ENCODE results near the gene COIL. TPM values are rescaled to one million over a fixed set of nuclear protein-coding genes. Genes with fewer than 3 reads are reported as not detected.

Gene COIL
- total and polyA plus RNA-seq, 9 of the 15 experiments (the other 6 are each of a cell fraction or from before 2014, with no cell fraction given) = 23.9 to 41.3 (median 28.7) TPM

DNA sequence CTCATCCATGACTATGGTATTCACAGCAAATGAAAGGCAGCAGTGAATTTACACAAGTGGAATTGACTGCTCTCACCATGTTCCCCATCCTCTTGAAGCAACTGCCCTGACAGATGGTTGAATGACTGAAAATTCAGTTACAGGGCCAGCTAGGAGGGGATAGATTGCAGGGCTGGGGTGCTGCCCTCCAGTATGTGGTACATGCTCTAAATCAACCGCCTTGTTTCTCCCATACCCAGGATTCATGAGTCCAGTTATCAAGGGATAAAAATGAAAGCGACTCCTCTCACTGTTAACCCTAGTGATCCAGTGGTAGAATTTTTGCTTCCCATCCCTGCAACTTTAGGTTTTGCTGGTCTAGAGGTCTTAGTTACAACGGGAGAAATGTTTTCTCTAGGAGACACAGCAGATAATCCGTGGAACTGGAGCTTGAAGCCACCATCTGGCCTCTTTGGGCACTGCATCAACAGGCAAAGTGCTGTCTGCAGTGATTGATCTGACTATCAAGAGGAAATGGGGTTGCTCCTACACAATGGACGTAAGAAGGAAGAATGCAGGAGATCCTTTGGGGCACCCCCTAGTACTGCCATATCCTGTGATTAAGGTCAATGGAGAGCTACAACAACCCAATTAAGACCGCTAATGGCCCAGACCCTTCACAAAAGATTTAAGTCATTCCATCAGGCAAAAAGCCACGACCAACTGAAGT is 49.0 kb upstream of the COIL start (continued):
- TF ChIP-seq, protein P1, sequence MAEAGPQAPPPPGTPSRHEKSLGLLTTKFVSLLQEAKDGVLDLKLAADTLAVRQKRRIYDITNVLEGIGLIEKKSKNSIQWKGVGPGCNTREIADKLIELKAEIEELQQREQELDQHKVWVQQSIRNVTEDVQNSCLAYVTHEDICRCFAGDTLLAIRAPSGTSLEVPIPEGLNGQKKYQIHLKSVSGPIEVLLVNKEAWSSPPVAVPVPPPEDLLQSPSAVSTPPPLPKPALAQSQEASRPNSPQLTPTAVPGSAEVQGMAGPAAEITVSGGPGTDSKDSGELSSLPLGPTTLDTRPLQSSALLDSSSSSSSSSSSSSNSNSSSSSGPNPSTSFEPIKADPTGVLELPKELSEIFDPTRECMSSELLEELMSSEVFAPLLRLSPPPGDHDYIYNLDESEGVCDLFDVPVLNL (CRISPR knock-in tag; IDR thresholded peaks at IDR 0.05; ENCODE audit: low read depth) = no peak
- peak; percentile 70 for TF ChIP-seq SMC3 (conservative IDR thresholded peaks at IDR 0.05; ENCODE audit: insufficient read depth, low read depth, low read length)
- peak in 1 of 2 experiments; percentile 61; a peak in 1 of 4 replicates for TF ChIP-seq FOXK2 (conservative IDR thresholded peaks at IDR 0.05 in 1 of 2, IDR thresholded peaks at IDR 0.05 in 1 of 2; ENCODE audit: low read depth in 2 of 2)
- TF ChIP-seq, protein P2, sequence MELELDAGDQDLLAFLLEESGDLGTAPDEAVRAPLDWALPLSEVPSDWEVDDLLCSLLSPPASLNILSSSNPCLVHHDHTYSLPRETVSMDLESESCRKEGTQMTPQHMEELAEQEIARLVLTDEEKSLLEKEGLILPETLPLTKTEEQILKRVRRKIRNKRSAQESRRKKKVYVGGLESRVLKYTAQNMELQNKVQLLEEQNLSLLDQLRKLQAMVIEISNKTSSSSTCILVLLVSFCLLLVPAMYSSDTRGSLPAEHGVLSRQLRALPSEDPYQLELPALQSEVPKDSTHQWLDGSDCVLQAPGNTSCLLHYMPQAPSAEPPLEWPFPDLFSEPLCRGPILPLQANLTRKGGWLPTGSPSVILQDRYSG (tag; conservative IDR thresholded peaks at IDR 0.05; ENCODE audit: low read depth) = no peak

DNA sequence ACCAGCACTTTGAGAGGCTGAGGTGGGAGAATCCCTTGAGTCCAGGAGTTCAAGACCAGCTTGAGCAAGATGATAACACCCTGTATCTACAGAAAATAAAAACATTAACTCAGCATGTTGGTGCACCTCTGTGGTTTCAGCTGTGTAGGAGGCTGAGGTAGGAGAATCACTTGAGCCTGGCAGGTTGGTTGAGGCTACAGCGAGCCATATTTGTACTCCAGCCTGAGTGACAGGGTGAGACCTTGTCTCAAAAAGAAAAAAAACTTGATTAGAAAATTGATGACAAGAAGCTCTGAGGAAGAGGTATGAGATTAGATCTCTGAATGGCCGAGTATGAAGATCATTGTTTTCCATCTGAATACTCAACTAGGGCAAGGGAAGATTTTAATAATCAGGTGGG is 48.1 kb upstream of the COIL start:
- intact Hi-C loops (cut with micrococcal nuclease) = loop anchor here (5.0 kb wide), 2 partner anchors 78 to 103 kb away; partner anchors contain the start of gene AKAP1
- CTCF ChIA-PET (ENCODE audit: low intra/inter-chr PET ratio) = no interaction called here
- no peak overlapping the region for H3K27ac ChIP-seq (ENCODE audit: extremely low read depth, low read depth, low read length)
- H3K4me1 ChIP-seq (replicated peaks in 1 of 2; ENCODE audit: control insufficient read depth in 2 of 2, insufficient read depth in 2 of 2, low read length in 2 of 2) = peaks cover 0 to 18% of the 10 kb centered on the region in 2 experiments; a peak in 3 of 5 replicates
- WGBS (ENCODE audit: insufficient coverage, low coverage, missing lambda C conversion rate) = 0% methylated on average over 2 of the region's 2 CpGs
- BruUV-seq (replicated peaks) = no TSS peak
- no peaks in the 10 kb centered on the region for H4K20me1 ChIP-seq (replicated peaks; ENCODE audit: control insufficient read depth, insufficient read depth, low read length)
- no peaks in the 10 kb centered on the region for H3K79me2 ChIP-seq (ENCODE audit: control insufficient read depth, insufficient read depth, low read length)
- H3K27me3 ChIP-seq (ENCODE audit: control insufficient read depth in 2 of 2, insufficient read depth in 2 of 2, low read length in 2 of 2) = peaks cover 2 to 4% of the 10 kb centered on the region in 2 experiments; a peak in 2 of 5 replicates
- POLR2A ChIA-PET = interaction anchor here (0.6 to 1.1 kb wide), 3 partner anchors 13 to 39 kb away, joined by 3 read pairs; no protein-coding TSS in a partner anchor
- H2AFZ ChIP-seq (ENCODE audit: low read depth, low read length) = no peak overlapping the region
- no peak overlapping the region for H3K4me2 ChIP-seq (ENCODE audit: insufficient read depth, low read length)
- no peak for FAIRE-seq
- no peak for ATAC-seq
- no peak for DNase-seq (ENCODE audit: extremely low read depth in 1 of 4, low spot score in 3 of 4)
- H3K9me3 ChIP-seq (replicated peaks; ENCODE audit: control insufficient read depth, insufficient read depth, low read depth, low read length) = no peaks in the 10 kb centered on the region
- H3K9ac ChIP-seq (ENCODE audit: insufficient read depth in 1 of 2, low read depth in 2 of 2, low read length in 2 of 2) = no peak overlapping the region
- no peaks in the 10 kb centered on the region for H3K9me1 ChIP-seq (ENCODE audit: control insufficient read depth, insufficient read depth, low read length)
- in situ Hi-C loops (cut with MboI) = no loop called here
- H3K4me3 ChIP-seq = no peak overlapping the region
- no peaks in the 10 kb centered on the region for H3K36me3 ChIP-seq (ENCODE audit: control insufficient read depth, insufficient read depth, low read length)
- TF ChIP-seq ZNF324 (CRISPR knock-in tag; IDR thresholded peaks at IDR 0.05) (no peak), BRF1 (IDR thresholded peaks at IDR 0.05; ENCODE audit: borderline replicate concordance, extremely low read depth, insufficient read length) (no peak), MNT (conservative IDR thresholded peaks at IDR 0.05) (no peak)
- TF ChIP-seq, protein P3, sequence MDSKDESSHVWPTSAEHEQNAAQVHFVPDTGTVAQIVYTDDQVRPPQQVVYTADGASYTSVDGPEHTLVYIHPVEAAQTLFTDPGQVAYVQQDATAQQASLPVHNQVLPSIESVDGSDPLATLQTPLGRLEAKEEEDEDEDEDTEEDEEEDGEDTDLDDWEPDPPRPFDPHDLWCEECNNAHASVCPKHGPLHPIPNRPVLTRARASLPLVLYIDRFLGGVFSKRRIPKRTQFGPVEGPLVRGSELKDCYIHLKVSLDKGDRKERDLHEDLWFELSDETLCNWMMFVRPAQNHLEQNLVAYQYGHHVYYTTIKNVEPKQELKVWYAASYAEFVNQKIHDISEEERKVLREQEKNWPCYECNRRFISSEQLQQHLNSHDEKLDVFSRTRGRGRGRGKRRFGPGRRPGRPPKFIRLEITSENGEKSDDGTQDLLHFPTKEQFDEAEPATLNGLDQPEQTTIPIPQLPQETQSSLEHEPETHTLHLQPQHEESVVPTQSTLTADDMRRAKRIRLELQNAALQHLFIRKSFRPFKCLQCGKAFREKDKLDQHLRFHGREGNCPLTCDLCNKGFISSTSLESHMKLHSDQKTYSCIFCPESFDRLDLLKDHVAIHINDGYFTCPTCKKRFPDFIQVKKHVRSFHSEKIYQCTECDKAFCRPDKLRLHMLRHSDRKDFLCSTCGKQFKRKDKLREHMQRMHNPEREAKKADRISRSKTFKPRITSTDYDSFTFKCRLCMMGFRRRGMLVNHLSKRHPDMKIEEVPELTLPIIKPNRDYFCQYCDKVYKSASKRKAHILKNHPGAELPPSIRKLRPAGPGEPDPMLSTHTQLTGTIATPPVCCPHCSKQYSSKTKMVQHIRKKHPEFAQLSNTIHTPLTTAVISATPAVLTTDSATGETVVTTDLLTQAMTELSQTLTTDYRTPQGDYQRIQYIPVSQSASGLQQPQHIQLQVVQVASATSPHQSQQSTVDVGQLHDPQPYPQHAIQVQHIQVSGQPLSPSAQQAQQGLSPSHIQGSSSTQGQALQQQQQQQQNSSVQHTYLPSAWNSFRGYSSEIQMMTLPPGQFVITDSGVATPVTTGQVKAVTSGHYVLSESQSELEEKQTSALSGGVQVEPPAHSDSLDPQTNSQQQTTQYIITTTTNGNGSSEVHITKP (IDR thresholded peaks at IDR 0.05; ENCODE audit: partially characterized antibody) = no peak
- TF ChIP-seq, protein P4, sequence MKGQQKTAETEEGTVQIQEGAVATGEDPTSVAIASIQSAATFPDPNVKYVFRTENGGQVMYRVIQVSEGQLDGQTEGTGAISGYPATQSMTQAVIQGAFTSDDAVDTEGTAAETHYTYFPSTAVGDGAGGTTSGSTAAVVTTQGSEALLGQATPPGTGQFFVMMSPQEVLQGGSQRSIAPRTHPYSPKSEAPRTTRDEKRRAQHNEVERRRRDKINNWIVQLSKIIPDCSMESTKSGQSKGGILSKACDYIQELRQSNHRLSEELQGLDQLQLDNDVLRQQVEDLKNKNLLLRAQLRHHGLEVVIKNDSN (CRISPR knock-in tag; IDR thresholded peaks at IDR 0.05) = no peak
